NCI-H226 (cell line): ENCODE results near the gene CLEC10A.
"Not testable (repeated sequence)": the region's sequence is repeated elsewhere in the genome, so short reads cannot be mapped to it uniquely, and the experiment has no call there.

Source experiments
- DNase-seq: peaks from one replicate; pipeline ENCODE4 v3.0.0-alpha.2; 2015

CLEC10A gene

GRCh38 chr17:7070712-7071111, 9.3 kb downstream of the CLEC10A start:
- no peak for DNase-seq

GRCh38 chr17:7068268-7068667, 11.8 kb downstream of the CLEC10A start:
- no peak for DNase-seq

- DNase-seq, result no peak
Measured at GRCh38 chr17:7067198-7067597, 12.9 kb downstream of the CLEC10A start.

- DNase-seq, result no peak
Measured at GRCh38 chr17:7064261-7064660, 15.8 kb downstream of the CLEC10A start.

GRCh38 chr17:7063518-7064094, 16.4 kb downstream of the CLEC10A start:
- DNase-seq, result no peak

GRCh38 chr17:7060165-7060891, 19.7 kb downstream of the CLEC10A start:
- DNase-seq, result peak; percentile 94

- peak; percentile 70 for DNase-seq
Measured at GRCh38 chr17:7058831-7059447, 21.1 kb downstream of the CLEC10A start.

- no peak for DNase-seq
Measured at GRCh38 chr17:7056386-7056785, 23.7 kb downstream of the CLEC10A start.

GRCh38 chr17:7050583-7050982, 29.5 kb downstream of the CLEC10A start:
- DNase-seq, result not testable (repeated sequence)

- no peak for DNase-seq
Measured at GRCh38 chr17:7048968-7049367, 31.1 kb downstream of the CLEC10A start.

- DNase-seq, result no peak
Measured at GRCh38 chr17:7047566-7047965, 32.5 kb downstream of the CLEC10A start.

- DNase-seq, result peak; percentile 31
Measured at GRCh38 chr17:7046725-7047397, 33.2 kb downstream of the CLEC10A start.

- no peak for DNase-seq
Measured at GRCh38 chr17:7046127-7046724, 33.8 kb downstream of the CLEC10A start.

- peak; percentile 37 for DNase-seq
Measured at GRCh38 chr17:7045492-7046126, 34.4 kb downstream of the CLEC10A start.

- DNase-seq, result no peak
Measured at GRCh38 chr17:7043497-7044198, 36.4 kb downstream of the CLEC10A start, which contains the start of gene SLC16A11. SLC16A11 (minus strand) TSS chr17:7044092; CDS start chr17:7043513, 579 bp downstream.

GRCh38 chr17:7043182-7043496, 36.9 kb downstream of the CLEC10A start:
- no peak for DNase-seq

GRCh38 chr17:7042501-7043181, 37.4 kb downstream of the CLEC10A start:
- no peak for DNase-seq

- DNase-seq, result no peak
Measured at GRCh38 chr17:7041607-7042500, 38.2 kb downstream of the CLEC10A start.

- DNase-seq, result no peak
Measured at GRCh38 chr17:7039832-7040231, 40.2 kb downstream of the CLEC10A start.
